H1 (cell line): ENCODE results near the gene PRAF2. TPM values are rescaled to one million over a fixed set of nuclear protein-coding genes. Genes with fewer than 3 reads are reported as not detected.

Experiments
- CTCF ChIA-PET: fragments of 300-600 bp; sonication (Branson Sonifier 250); formaldehyde crosslinking; loops from one replicate; lab custom pipeline; 2021; ENCODE audit not compliant: partially characterized antibody; lab: Charles Lee
- POLR2A ChIA-PET: fragments of 300-600 bp; sonication (Branson Sonifier 250); formaldehyde crosslinking; loops from one replicate; lab custom pipeline; 2021; ENCODE audit warnings: inconsistent platforms; ENCODE audit not compliant: partially characterized antibody; lab: Charles Lee
- DNase-seq, 2 experiments: peaks; one replicate each; pipeline versions ENCODE4 v3.0.0 to v3.0.0-alpha.2; 2010 to 2022; ENCODE audit warnings: low spot score in 2 of 2, low read depth in 1 of 2, mixed read lengths in 1 of 2
- FAIRE-seq: peaks from 2 replicates; lab custom pipeline; 2011; peaks lifted over from hg19 to GRCh38; lab: Jason Lieb, UNC
- H2AFZ ChIP-seq: 2 replicates; pipeline ENCODE4 v1.8.1; 2012; ENCODE audit warnings: low read length, inconsistent platforms
- H2AK5ac ChIP-seq: 2 replicates; pipeline ENCODE4 v1.6.1; 2013; ENCODE audit warnings: low read depth, low read length
- H2BK120ac ChIP-seq: replicated peaks from 2 replicates; pipeline ENCODE3; 2013; ENCODE audit warnings: low read depth, low read length, inconsistent platforms
- H2BK12ac ChIP-seq: 2 replicates; pipeline ENCODE4 v1.6.1; 2013; ENCODE audit warnings: low read depth, low read length
- H2BK15ac ChIP-seq: 2 replicates; pipeline ENCODE4 v1.6.1; 2013; ENCODE audit warnings: low read length
- H2BK20ac ChIP-seq: 2 replicates; pipeline ENCODE4 v1.6.1; 2013; ENCODE audit warnings: low read length
- H2BK5ac ChIP-seq: 2 replicates; pipeline ENCODE4 v1.6.1; 2013; ENCODE audit warnings: low read depth, low read length
- H3K14ac ChIP-seq: 2 replicates; pipeline ENCODE4 v1.6.1; 2013; ENCODE audit warnings: inconsistent platforms; ENCODE audit not compliant: insufficient read length
- H3K18ac ChIP-seq: 2 replicates; pipeline ENCODE4 v1.6.1; 2013; ENCODE audit warnings: low read length; ENCODE audit errors: extremely low read depth
- H3K23ac ChIP-seq: 2 replicates; pipeline ENCODE4 v1.6.1; 2013; ENCODE audit warnings: inconsistent platforms; ENCODE audit not compliant: insufficient read length
- H3K23me2 ChIP-seq: 2 replicates; pipeline ENCODE4 v1.6.1; 2013; ENCODE audit warnings: low read depth, low read length
- H3K27ac ChIP-seq: 2 replicates; pipeline ENCODE4 v1.6.1; 2011; ENCODE audit warnings: low read depth, low read length, inconsistent platforms
- H3K27me3 ChIP-seq, 4 experiments: replicated peaks in 1 of 4; 1 replicate in 1 of 4; 2 replicates in 3 of 4; pipeline versions ENCODE4 v1.6.1 to v1.8.1; 2011 to 2013; ENCODE audit warnings: low read length in 3 of 4, mild to moderate bottlenecking in 3 of 4, inconsistent platforms in 2 of 4, mixed read lengths in 2 of 4, moderate library complexity in 1 of 4; ENCODE audit not compliant: control insufficient read depth in 3 of 4, insufficient read depth in 3 of 4; ENCODE audit errors: extremely low read depth in 1 of 4
- H3K36me3 ChIP-seq, 4 experiments: 2 replicates each; pipeline versions ENCODE4 v1.6.1 to v1.8.1; 2011 to 2013; ENCODE audit warnings: mild to moderate bottlenecking in 4 of 4, low read length in 3 of 4, moderate library complexity in 2 of 4, control low read depth in 1 of 4, inconsistent platforms in 1 of 4; ENCODE audit not compliant: insufficient read depth in 4 of 4, control insufficient read depth in 2 of 4
- H3K4ac ChIP-seq: replicated peaks from 2 replicates; pipeline ENCODE3; 2013; ENCODE audit warnings: low read length, low read depth, mixed read lengths, inconsistent platforms; ENCODE audit not compliant: insufficient read length
- H3K4me1 ChIP-seq, 4 experiments: replicated peaks in 1 of 4; 1 replicate in 1 of 4; 2 replicates in 3 of 4; pipeline versions ENCODE4 v1.6.1 to v1.8.1; 2011 to 2013; ENCODE audit warnings: low read length in 3 of 4, inconsistent platforms in 2 of 4, mixed read lengths in 1 of 4; ENCODE audit not compliant: insufficient read depth in 4 of 4, control insufficient read depth in 3 of 4
- H3K4me2 ChIP-seq, 2 experiments: 2 replicates each; pipeline versions ENCODE4 v1.6.1 to v1.8.1; 2011 to 2013; ENCODE audit warnings: low read depth in 2 of 2, low read length in 2 of 2, control low read depth in 1 of 2, inconsistent platforms in 1 of 2, mild to moderate bottlenecking in 1 of 2; ENCODE audit not compliant: insufficient read depth in 1 of 2
- H3K4me3 ChIP-seq, 4 experiments: fragments of 200-600, 300-600 bp in 1 of 4; sonication (generic), shearing (Covaris generic), sonication (Bioruptor Twin) in 1 of 4; 2 replicates each; pipeline versions ENCODE4 v1.5.1 to v1.8.1; 2011 to 2016; ENCODE audit warnings: low read length in 4 of 4, low read depth in 3 of 4, control low read depth in 2 of 4, inconsistent platforms in 2 of 4, mild to moderate bottlenecking in 2 of 4, mixed read lengths in 1 of 4, moderate library complexity in 1 of 4; ENCODE audit not compliant: insufficient read depth in 2 of 4; ENCODE audit errors: extremely low read depth in 1 of 4
- H3K56ac ChIP-seq: replicated peaks from 2 replicates; pipeline ENCODE3; 2013; ENCODE audit warnings: low read depth, mild to moderate bottlenecking, mixed read lengths, low read length, inconsistent platforms; ENCODE audit not compliant: insufficient read length
- H3K79me1 ChIP-seq: 2 replicates; pipeline ENCODE4 v1.6.1; 2013; ENCODE audit warnings: low read depth, low read length, control low read depth
- H3K79me2 ChIP-seq, 2 experiments: 2 replicates each; pipeline versions ENCODE4 v1.6.1 to v1.8.1; 2012 to 2013; ENCODE audit warnings: low read length in 2 of 2, mild to moderate bottlenecking in 2 of 2, inconsistent platforms in 1 of 2; ENCODE audit not compliant: insufficient read depth in 2 of 2, control insufficient read depth in 1 of 2
- H3K9ac ChIP-seq, 4 experiments: replicated peaks in 1 of 4; 1 replicate in 1 of 4; 2 replicates in 3 of 4; pipeline versions ENCODE4 v1.6.1 to v1.8.1; 2011 to 2013; ENCODE audit warnings: low read depth in 3 of 4, low read length in 3 of 4, control low read depth in 2 of 4, mild to moderate bottlenecking in 2 of 4, moderate library complexity in 2 of 4, inconsistent platforms in 1 of 4; ENCODE audit errors: extremely low read depth in 1 of 4
- H3K9me3 ChIP-seq, 2 experiments: 2 replicates each; pipeline versions ENCODE4 v1.6.1 to v1.8.1; 2012 to 2013; ENCODE audit warnings: mild to moderate bottlenecking in 2 of 2, moderate library complexity in 2 of 2, control low read depth in 1 of 2, inconsistent platforms in 1 of 2, low read depth in 1 of 2, low read length in 1 of 2, mixed read lengths in 1 of 2; ENCODE audit not compliant: insufficient read depth in 2 of 2
- H4K20me1 ChIP-seq, 2 experiments: replicated peaks in 1 of 2; 2 replicates each; pipeline versions ENCODE3 to v1.8.1; 2011 to 2013; ENCODE audit warnings: inconsistent platforms in 2 of 2, low read length in 2 of 2, mild to moderate bottlenecking in 1 of 2; ENCODE audit not compliant: insufficient read depth in 2 of 2, control insufficient read depth in 1 of 2
- H4K5ac ChIP-seq: 2 replicates; pipeline ENCODE4 v1.6.1; 2013; ENCODE audit warnings: low read length, low read depth, mixed read lengths, inconsistent platforms; ENCODE audit not compliant: insufficient read length
- H4K8ac ChIP-seq: 2 replicates; pipeline ENCODE4 v1.8.0; 2013; ENCODE audit warnings: mild to moderate bottlenecking, moderate library complexity, low read length, inconsistent platforms; ENCODE audit not compliant: insufficient read depth; ENCODE audit errors: extremely low read depth
- H4K91ac ChIP-seq: replicated peaks from 2 replicates; pipeline ENCODE3; 2013; ENCODE audit warnings: low read length, mixed read lengths, inconsistent platforms; ENCODE audit not compliant: insufficient read length
- CTCF ChIP-seq, 3 experiments: IDR thresholded peaks; 1 replicate in 2 of 3; 2 replicates in 1 of 3; pipeline versions ENCODE4 v1.5.1 to v1.6.1; 2011; ENCODE audit warnings: low read length in 3 of 3, mild to moderate bottlenecking in 3 of 3, inconsistent platforms in 2 of 3, low read depth in 1 of 3, moderate library complexity in 1 of 3; ENCODE audit not compliant: insufficient read depth in 1 of 3; ENCODE audit errors: control extremely low read depth in 1 of 3
- RFX5 ChIP-seq: IDR thresholded peaks from 2 replicates; pipeline ENCODE4 v1.6.1; 2011; ENCODE audit warnings: low read depth, low read length, improper control_type of control experiment, borderline replicate concordance
- WGBS, 2 experiments: shearing (Covaris generic) in 1 of 2; methylation state at CpG; one replicate each; pipeline versions ENCODE4 v1.1.6 to v1.1.7; 2013 to 2015; ENCODE audit warnings: low lambda C conversion rate in 2 of 2, mixed read lengths in 2 of 2, inconsistent platforms in 1 of 2, low coverage in 1 of 2, missing lambda C conversion rate in 1 of 2; ENCODE audit not compliant: insufficient replicate concordance in 2 of 2, insufficient coverage in 1 of 2, insufficient read length in 1 of 2; ENCODE audit errors: extremely low coverage in 1 of 2, missing lambda C conversion rate in 1 of 2; 5-methylcytosine and 5-hydroxymethylcytosine counted together
- polyA plus RNA-seq, 7 experiments: library from polyadenylated mRNA; depleted of rRNA in 3 of 7; stranded (reverse) in 5 of 7; unstranded in 2 of 7; fragments of >200 nt in 5 of 7; fragments of 200-250 nt in 2 of 7; gene quantifications; 1 replicate in 5 of 7; 2 replicates in 1 of 7; 4 replicates in 1 of 7; pipeline versions ENCODE4 v1.2.1 to v1.2.3, GENCODE V29; 2011 to 2013; ENCODE audit warnings: missing spikeins in 2 of 7, mixed read lengths in 2 of 7
- total RNA-seq: library from RNA; stranded (reverse); fragmentation: NEBNext Ultra II Directional; extraction: Animal tissue kit (Norgen Biotek cat#: 25700); gene quantifications from 2 replicates; pipeline ENCODE4 v1.2.1, GENCODE V29; 2021

The PRAF2 gene
- total and polyA plus RNA-seq, 2 of the 8 experiments (the other 6 are each of a cell fraction or from before 2014, with no cell fraction given), result 11.3 to 15.4 TPM

- Histone ChIP-seq H3K4me3 (no peak overlapping the region), H3K23me2 (no peaks in the 10 kb centered on the region)
- no peak for FAIRE-seq
These were observed 9.1 kb downstream of the PRAF2 start for GRCh38 chrX:49064735-49065134.

More at GRCh38 chrX:49064735-49065134, 9.1 kb downstream of the PRAF2 start:
- Histone ChIP-seq H3K9me3 (no peaks in the 10 kb centered on the region), H3K4me1 (peaks cover 0 to 4% (median 0%) of the 10 kb centered on the region in 4 experiments; a peak in 3 of 7 replicates), H3K18ac (no peak overlapping the region), H3K4me2 (no peak overlapping the region), H2BK120ac (no peak overlapping the region), H2BK5ac (no peak overlapping the region), H2AK5ac (no peak overlapping the region), H4K91ac (no peak overlapping the region), H3K27me3 (no peaks in the 10 kb centered on the region), H4K20me1 (peaks cover 0 to 1% of the 10 kb centered on the region in 2 experiments), H3K56ac (no peak overlapping the region), H2AFZ (no peak overlapping the region), H4K8ac (no peak overlapping the region), H3K23ac (no peak overlapping the region), H3K36me3 (peaks cover 0 to 12% (median 3%) of the 10 kb centered on the region in 4 experiments; a peak in 2 of 8 replicates), H2BK12ac (no peak overlapping the region), H3K4ac (no peak overlapping the region), H3K79me1 (no peaks in the 10 kb centered on the region), H3K79me2 (no peaks in the 10 kb centered on the region; a peak in 1 of 4 replicates), H4K5ac (no peak overlapping the region), H2BK15ac (no peak overlapping the region), H3K14ac (no peak overlapping the region), H3K27ac (no peak overlapping the region), H2BK20ac (no peak overlapping the region), H3K9ac (no peak overlapping the region)
- POLR2A ChIA-PET, result interaction anchor here (1.0 kb wide), 1 partner anchor 112 kb away, joined by 3 read pairs; no protein-coding TSS in a partner anchor
- 92% methylated on average over 6 of the region's 8 CpGs; no CpG with 5 or more reads in 1 of the 2 experiments for WGBS, 2 experiments
- no peak for DNase-seq
- TF ChIP-seq CTCF (IDR thresholded peaks at IDR 0.05; ENCODE audit: control extremely low read depth in 1 of 3, insufficient read depth in 1 of 3, low read depth in 1 of 3, low read length in 3 of 3), result peak in 1 of 3 experiments; percentile 6; a peak in 1 of 4 replicates
- no peak for TF ChIP-seq RFX5
- TF ChIP-seq, all 59 proteins: peak for 1
- CTCF ChIA-PET, result interaction anchor here (1.0 kb wide), 1 partner anchor 21 kb away, joined by 3 read pairs; no protein-coding TSS in a partner anchor
